Cardiac septum (tissue), 1 donor: ENCODE results near the gene CEACAM3. TPM values are rescaled to one million over a fixed set of nuclear protein-coding genes. Genes with fewer than 3 reads are reported as not detected.

Experiments used
- DNase-seq: peaks from one replicate; pipeline ENCODE4 v3.0.0-alpha.2; 2020; ENCODE audit warnings: low spot score
- intact Hi-C: fragments of 100-400 bp; cut with DNase I; formaldehyde crosslinking; loops from one replicate; pipeline ENCODE4 v1.14.0; 2022
- total RNA-seq: library from RNA; stranded (reverse); fragmentation: NEBNext Ultra II Directional; extraction: Animal tissue kit (Norgen Biotek cat#: 25700); gene quantifications from one replicate; pipeline ENCODE4 v1.2.1, GENCODE V29; 2021
- donor health status: DM: no; HTN: no; CAD: no.

The CEACAM3 gene
- total RNA-seq, 1 donor from 2014 or later, result 0.97 TPM

GRCh38 chr19:41837981-41838708 is 41.8 kb downstream of the CEACAM3 start:
- DNase-seq, result no peak
- intact Hi-C loops, result no loop called here

- intact Hi-C loops, result no loop called here
- no peak for DNase-seq
Measured at GRCh38 chr19:41839211-41839610, 42.8 kb downstream of the CEACAM3 start.

- DNase-seq, result no peak
- intact Hi-C loops, result no loop called here
Measured at GRCh38 chr19:41843371-41843770, 47.0 kb downstream of the CEACAM3 start.

GRCh38 chr19:41844601-41845000 is 48.2 kb downstream of the CEACAM3 start, which contains the start of gene LYPD4:
TSS of gene LYPD4 (minus strand) at chr19:41844683. CDS start at chr19:41839285, 5,398 bp downstream.
- DNase-seq, result no peak
- intact Hi-C loops, result no loop called here

GRCh38 chr19:41845001-41845050 is 48.4 kb downstream of the CEACAM3 start, which contains the start of gene DMRTC2:
TSS of gene DMRTC2 (plus strand) at chr19:41845042. CDS start at chr19:41847429, 2,387 bp downstream.
- no peak for DNase-seq
- intact Hi-C loops, result no loop called here

- DNase-seq, result no peak
- intact Hi-C loops, result no loop called here
Measured at GRCh38 chr19:41845051-41845590, 48.7 kb downstream of the CEACAM3 start.

GRCh38 chr19:41847351-41848105 is 51.1 kb downstream of the CEACAM3 start:
- intact Hi-C loops, result no loop called here
- peak; percentile 27 for DNase-seq

- intact Hi-C loops, result no loop called here
- DNase-seq, result peak; percentile 47
Measured at GRCh38 chr19:41848666-41849065, 52.3 kb downstream of the CEACAM3 start.

- peak; percentile 41 for DNase-seq
- intact Hi-C loops, result no loop called here
Measured at GRCh38 chr19:41849067-41849466, 52.7 kb downstream of the CEACAM3 start.

- peak; percentile 49 for DNase-seq
- intact Hi-C loops, result no loop called here
Measured at GRCh38 chr19:41850381-41850780, 54.0 kb downstream of the CEACAM3 start.

GRCh38 chr19:41851456-41851855 is 55.1 kb downstream of the CEACAM3 start:
- DNase-seq, result peak; percentile 61
- intact Hi-C loops, result no loop called here

GRCh38 chr19:41853344-41853743 is 57.0 kb downstream of the CEACAM3 start:
- DNase-seq, result no peak
- intact Hi-C loops, result no loop called here

GRCh38 chr19:41853768-41854167 is 57.4 kb downstream of the CEACAM3 start:
- intact Hi-C loops, result no loop called here
- DNase-seq, result no peak

- intact Hi-C loops, result loop anchor here (5.0 kb wide), 1 partner anchor 98 kb away; the partner anchor contains the start of gene RABAC1
- DNase-seq, result no peak
Measured at GRCh38 chr19:41859213-41859617, 62.8 kb downstream of the CEACAM3 start.

- DNase-seq, result peak; percentile 99
Measured at GRCh38 chr19:41859618-41860418, 63.4 kb downstream of the CEACAM3 start, which contains the start of gene RPS19. TSS of gene RPS19 (plus strand) at chr19:41860255. CDS start at chr19:41860775, 520 bp downstream.

GRCh38 chr19:41860419-41861115 is 64.2 kb downstream of the CEACAM3 start:
- intact Hi-C loops, result loop anchor here (2.0 kb wide), 1 partner anchor 24 kb away; no protein-coding TSS in a partner anchor
- DNase-seq, result no peak

More at GRCh38 chr19:41859618-41860418, 63.4 kb downstream of the CEACAM3 start, which contains the start of gene RPS19:
- intact Hi-C loops, result loop anchor here (2.0 to 5.0 kb wide), 2 partner anchors 25 to 97 kb away; partner anchors contain the start of gene RABAC1
